Lower leg skin (tissue), 4 donors: ENCODE data around the gene UCN. TPM values are rescaled to one million over a fixed set of nuclear protein-coding genes. Genes with fewer than 3 reads are reported as not detected.

Experiments
- DNase-seq, 2 donors: peaks; one replicate each; pipeline ENCODE4 v3.0.0-alpha.2; 2019; ENCODE audit warnings: low spot score in 2 of 2
- H3K4me3 ChIP-seq: fragments of 200-600 bp; sonication (generic); 2 replicates; pipeline ENCODE4 v1.5.1; 2017; ENCODE audit warnings: mild to moderate bottlenecking, low read depth; ENCODE audit not compliant: poor library complexity, severe bottlenecking
- POLR2A ChIP-seq, 2 donors: fragments of 450-650 bp; IDR thresholded peaks; one replicate each; pipeline ENCODE4 v1.6.1; 2016 to 2017; ENCODE audit warnings: antibody characterized with exemption in 2 of 2, mild to moderate bottlenecking in 1 of 2, moderate library complexity in 1 of 2
- WGBS, 2 donors: methylation state at CpG; one replicate each; pipeline ENCODE4 v1.1.5; 2018; 5-methylcytosine and 5-hydroxymethylcytosine counted together
- intact Hi-C: fragments of 100-400 bp; cut with DNase I; formaldehyde crosslinking; loops from one replicate; pipeline ENCODE4 v1.15.0; 2023; ENCODE audit warnings: low total_unique reads
- total RNA-seq, 4 donors: library from RNA; depleted of rRNA; stranded (reverse); fragments of >200 nt; gene quantifications; one replicate each; pipeline ENCODE4 v1.1.0, GENCODE V29; 2016
- TF ChIP-seq, protein P1 (sequence below), 3 donors: fragments of 450-650 bp; IDR thresholded peaks; one replicate each; pipeline ENCODE4 v1.5.1; 2016; ENCODE audit warnings: antibody characterized with exemption in 3 of 3, mild to moderate bottlenecking in 3 of 3, moderate library complexity in 2 of 3

The UCN gene
- total RNA-seq, 4 donors from 2014 or later, result 0.84 to 8.8 (median 1.3) TPM; not detected in 1

DNA sequence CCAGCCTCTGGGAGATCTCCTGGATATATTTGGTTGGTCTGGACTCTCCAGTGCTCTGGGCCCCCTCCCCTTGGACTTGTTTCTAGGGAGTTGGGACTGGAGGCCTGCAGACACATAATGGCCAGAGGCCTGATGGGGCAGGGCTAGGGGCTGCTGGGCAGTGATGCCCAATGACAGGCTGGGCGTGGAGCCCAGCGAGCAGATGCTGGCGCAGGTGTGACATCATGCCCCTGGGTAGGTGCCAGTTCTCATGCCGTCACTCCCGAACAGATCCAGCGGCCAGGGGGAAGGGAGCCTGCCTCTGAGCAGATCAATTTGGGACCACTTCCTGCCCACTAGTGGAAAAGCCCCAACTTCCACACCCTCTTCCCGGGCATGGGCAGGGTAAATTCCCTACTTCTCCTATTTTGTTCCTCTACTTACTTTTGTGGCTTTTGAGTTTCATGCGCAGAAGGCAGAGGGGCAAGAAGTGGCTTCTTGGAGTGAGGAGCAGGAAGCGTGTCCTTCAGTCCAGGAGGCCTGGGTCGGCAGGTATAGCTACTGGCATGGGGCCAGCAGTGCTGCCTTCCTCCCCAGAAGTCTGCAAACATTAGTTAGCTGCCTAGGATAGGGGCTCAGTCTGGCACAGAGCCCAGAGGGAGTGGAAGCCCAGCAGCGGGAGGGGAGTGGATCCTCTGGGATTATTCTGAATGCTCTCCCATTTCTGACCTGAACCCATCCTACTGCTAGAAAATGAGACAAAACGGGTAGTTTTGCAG is 8.6 kb upstream of the UCN start:
- no peak overlapping the region for H3K4me3 ChIP-seq
- no peak for DNase-seq
- WGBS, 2 donors, result 68 to 79% methylated on average over 12 of the region's 12 CpGs
- intact Hi-C loops, result no loop called here
- TF ChIP-seq POLR2A (IDR thresholded peaks at IDR 0.05), result no peak
- TF ChIP-seq, protein P1, sequence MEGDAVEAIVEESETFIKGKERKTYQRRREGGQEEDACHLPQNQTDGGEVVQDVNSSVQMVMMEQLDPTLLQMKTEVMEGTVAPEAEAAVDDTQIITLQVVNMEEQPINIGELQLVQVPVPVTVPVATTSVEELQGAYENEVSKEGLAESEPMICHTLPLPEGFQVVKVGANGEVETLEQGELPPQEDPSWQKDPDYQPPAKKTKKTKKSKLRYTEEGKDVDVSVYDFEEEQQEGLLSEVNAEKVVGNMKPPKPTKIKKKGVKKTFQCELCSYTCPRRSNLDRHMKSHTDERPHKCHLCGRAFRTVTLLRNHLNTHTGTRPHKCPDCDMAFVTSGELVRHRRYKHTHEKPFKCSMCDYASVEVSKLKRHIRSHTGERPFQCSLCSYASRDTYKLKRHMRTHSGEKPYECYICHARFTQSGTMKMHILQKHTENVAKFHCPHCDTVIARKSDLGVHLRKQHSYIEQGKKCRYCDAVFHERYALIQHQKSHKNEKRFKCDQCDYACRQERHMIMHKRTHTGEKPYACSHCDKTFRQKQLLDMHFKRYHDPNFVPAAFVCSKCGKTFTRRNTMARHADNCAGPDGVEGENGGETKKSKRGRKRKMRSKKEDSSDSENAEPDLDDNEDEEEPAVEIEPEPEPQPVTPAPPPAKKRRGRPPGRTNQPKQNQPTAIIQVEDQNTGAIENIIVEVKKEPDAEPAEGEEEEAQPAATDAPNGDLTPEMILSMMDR (IDR thresholded peaks at IDR 0.05), result no peak

DNA sequence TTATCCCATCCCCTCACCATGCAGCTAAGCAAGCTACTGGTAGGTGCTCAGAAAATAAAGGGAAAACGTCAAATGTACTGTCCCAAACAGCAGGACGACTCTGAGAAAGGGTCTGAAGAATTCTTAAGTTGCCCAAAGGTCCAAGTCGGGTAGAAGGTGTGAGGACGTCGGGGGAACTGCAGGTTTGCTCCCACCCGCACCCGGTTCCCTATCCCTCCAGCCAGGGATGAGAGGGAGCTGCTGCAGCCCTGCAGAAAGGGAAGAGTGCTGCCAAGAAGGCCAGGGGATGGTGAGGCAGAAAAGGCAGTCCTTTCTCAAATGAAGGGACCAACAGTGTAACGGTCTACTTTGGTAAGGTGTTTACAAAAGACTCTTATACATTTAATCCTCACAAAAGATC is 6.9 kb upstream of the UCN start:
- WGBS, 2 donors, result 73 to 80% methylated on average over 8 of the region's 8 CpGs
- intact Hi-C loops, result no loop called here
- no peak for TF ChIP-seq POLR2A (IDR thresholded peaks at IDR 0.05)
- TF ChIP-seq, protein P1 (IDR thresholded peaks at IDR 0.05), result no peak
- no peak for DNase-seq
- H3K4me3 ChIP-seq, result no peak overlapping the region

DNA sequence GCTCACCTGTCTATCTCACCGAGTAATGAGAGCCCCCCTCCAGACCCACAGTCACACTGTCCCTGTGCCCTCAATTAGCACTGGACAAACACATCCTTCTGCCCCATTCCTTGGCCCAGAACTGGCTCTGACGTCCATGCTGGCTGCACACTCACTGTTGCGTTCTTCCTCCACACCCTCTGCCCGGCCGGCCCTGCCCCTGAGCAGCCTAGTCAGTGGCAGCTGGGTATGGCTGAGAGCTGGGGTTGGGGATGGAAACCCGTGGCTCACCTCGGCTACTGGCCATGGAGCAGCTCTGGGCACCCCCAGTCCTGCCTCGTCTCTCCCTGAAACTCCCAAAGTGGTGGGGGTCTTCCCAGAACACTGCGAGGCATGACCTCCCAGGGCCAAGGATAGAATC is 6.5 kb upstream of the UCN start:
- no peak for DNase-seq
- intact Hi-C loops, result no loop called here
- no peak for TF ChIP-seq POLR2A (IDR thresholded peaks at IDR 0.05)
- TF ChIP-seq, protein P1 (IDR thresholded peaks at IDR 0.05), result no peak
- WGBS, 2 donors, result 86 to 89% methylated on average over 8 to 9 of the region's 9 CpGs
- H3K4me3 ChIP-seq, result no peak overlapping the region

DNA sequence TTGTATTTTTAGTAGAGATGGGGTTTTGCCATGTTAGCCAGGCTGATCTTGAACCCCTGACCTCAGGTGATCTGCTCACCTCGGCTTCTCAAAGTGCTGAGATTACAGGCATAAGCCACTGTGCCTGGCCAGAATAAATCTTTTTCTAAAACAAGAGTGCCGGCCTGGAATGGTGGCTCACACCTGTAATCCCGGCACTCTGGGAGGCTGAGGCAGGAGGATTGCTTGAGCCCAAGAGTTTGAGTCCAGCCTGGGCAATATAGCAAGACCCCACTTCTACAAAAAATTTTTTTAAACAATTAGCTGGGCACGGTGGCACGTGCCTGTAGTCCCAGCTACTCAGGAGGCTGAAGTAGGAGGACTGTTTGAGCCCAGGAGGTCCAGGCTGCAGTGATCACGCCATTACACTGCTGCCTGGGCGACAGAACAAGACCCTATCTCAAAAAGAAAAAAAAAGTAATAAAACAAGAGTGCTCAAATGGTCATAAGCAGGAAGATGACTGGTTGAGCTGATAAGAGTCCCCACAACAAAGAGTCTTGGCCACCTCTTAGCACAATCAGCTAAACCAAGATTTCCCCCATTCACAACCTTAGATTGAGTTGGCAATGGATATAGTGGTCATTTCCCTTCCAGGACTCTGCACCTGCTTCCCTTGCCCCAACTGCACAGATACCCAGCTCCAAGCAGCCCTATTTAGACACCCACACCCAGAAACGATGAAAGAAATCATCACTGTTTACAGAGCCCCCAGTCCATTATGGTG is 5.8 kb upstream of the UCN start:
- WGBS, 2 donors, result 89 to 92% methylated on average over 8 of the region's 8 CpGs
- TF ChIP-seq, protein P1 (IDR thresholded peaks at IDR 0.05), result no peak
- no peak for TF ChIP-seq POLR2A (IDR thresholded peaks at IDR 0.05)
- intact Hi-C loops, result no loop called here
- H3K4me3 ChIP-seq, result no peak overlapping the region
- no peak for DNase-seq

DNA sequence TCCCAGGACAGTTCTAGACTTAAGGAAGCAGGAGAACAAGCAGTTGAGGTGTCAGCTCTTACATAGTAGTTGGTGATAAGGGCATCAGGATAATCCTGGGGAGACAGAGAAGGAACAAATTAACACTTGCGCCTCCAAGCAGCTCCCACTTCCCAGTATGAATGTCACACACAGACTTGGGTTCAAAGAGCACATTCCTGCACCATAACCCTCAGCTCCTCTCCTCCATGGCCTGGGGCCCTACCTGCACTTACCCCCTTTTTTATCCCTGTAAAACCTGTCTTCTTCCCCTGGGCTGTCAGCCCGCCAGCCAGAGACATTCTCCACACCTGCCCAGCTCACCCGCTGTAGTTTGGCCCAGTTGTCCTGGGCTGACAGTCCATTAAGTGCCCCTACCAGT is 3.9 kb upstream of the UCN start:
- WGBS, 2 donors, result 97 to 100% methylated on average over 3 of the region's 3 CpGs
- H3K4me3 ChIP-seq, result no peak overlapping the region
- DNase-seq, result no peak

More for the DNA sequence above, 3.9 kb upstream of the UCN start:
- no peak for TF ChIP-seq POLR2A (IDR thresholded peaks at IDR 0.05)
- TF ChIP-seq, protein P1 (IDR thresholded peaks at IDR 0.05), result no peak
- intact Hi-C loops, result no loop called here
